Gastrocnemius medialis (tissue), 4 donors: Measurements from ENCODE around the gene ABCB4.

Source experiments
- CTCF ChIP-seq, 5 experiments: fragments of 450-650 bp in 3 of 5; fragments of 200-600 bp in 2 of 5; sonication (generic) in 2 of 5; IDR thresholded peaks in 4 of 5; conservative IDR thresholded peaks in 1 of 5; 1 replicate in 4 of 5; 2 replicates in 1 of 5; pipeline ENCODE4 v1.5.1; 2016 to 2019; ENCODE audit warnings: antibody characterized with exemption in 5 of 5, mild to moderate bottlenecking in 3 of 5, moderate library complexity in 3 of 5
- POLR2A ChIP-seq, 2 donors: fragments of 450-650 bp; IDR thresholded peaks; one replicate each; pipeline ENCODE4 v1.6.1; 2017; ENCODE audit warnings: antibody characterized with exemption in 2 of 2, mild to moderate bottlenecking in 2 of 2, moderate library complexity in 2 of 2

- TF ChIP-seq CTCF (IDR thresholded peaks at IDR 0.05 in 4 of 5, conservative IDR thresholded peaks at IDR 0.05 in 1 of 5) (no peak), POLR2A (IDR thresholded peaks at IDR 0.05) (no peak)
Measured at GRCh38 chr7:87450706-87451105, 24.8 kb downstream of the ABCB4 start.
